CD14-positive monocyte (primary cell): ENCODE results near the gene SLC7A5. TPM values are rescaled to one million over a fixed set of nuclear protein-coding genes. Genes with fewer than 3 reads are reported as not detected.

ENCODE experiments used
- DNase-seq, 3 donors: peaks; one replicate each; pipeline ENCODE4 v3.0.0-alpha.2; 2011 to 2022
- H2AFZ ChIP-seq: 2 replicates; pipeline ENCODE4 v1.6.0; 2012; ENCODE audit warnings: mild to moderate bottlenecking, low read depth, low read length, inconsistent platforms; ENCODE audit not compliant: insufficient read depth, poor library complexity, severe bottlenecking
- H3K27ac ChIP-seq, 2 donors: 1 replicate in 1 of 2; 2 replicates in 1 of 2; pipeline ENCODE4 v1.5.1; 2012 to 2013; ENCODE audit warnings: low read length in 2 of 2, control low read depth in 1 of 2, inconsistent platforms in 1 of 2, low read depth in 1 of 2, mild to moderate bottlenecking in 1 of 2
- H3K27me3 ChIP-seq, 2 donors: one replicate each; pipeline versions ENCODE4 v1.6.0 to v1.6.1; 2011 to 2013; ENCODE audit warnings: low read length in 2 of 2; ENCODE audit not compliant: control insufficient read depth in 2 of 2, insufficient read depth in 2 of 2
- H3K36me3 ChIP-seq, 2 donors: replicated peaks in 1 of 2; 1 replicate in 1 of 2; 2 replicates in 1 of 2; pipeline versions ENCODE4 v1.5.1 to v1.6.1; 2012 to 2013; ENCODE audit warnings: low read length in 2 of 2, control low read depth in 1 of 2, inconsistent platforms in 1 of 2, mild to moderate bottlenecking in 1 of 2; ENCODE audit not compliant: insufficient read depth in 2 of 2, control insufficient read depth in 1 of 2
- H3K4me1 ChIP-seq, 2 donors: 1 replicate in 1 of 2; 2 replicates in 1 of 2; pipeline versions ENCODE4 v1.5.1 to v1.6.1; 2012 to 2013; ENCODE audit warnings: low read length in 2 of 2, control low read depth in 1 of 2, inconsistent platforms in 1 of 2, mild to moderate bottlenecking in 1 of 2, moderate library complexity in 1 of 2; ENCODE audit not compliant: insufficient read depth in 2 of 2, control insufficient read depth in 1 of 2
- H3K4me2 ChIP-seq: replicated peaks from 2 replicates; pipeline ENCODE3; 2012; ENCODE audit warnings: low read length, moderate library complexity, mild to moderate bottlenecking; ENCODE audit not compliant: poor library complexity, severe bottlenecking; ENCODE audit errors: extremely low read depth
- H3K4me3 ChIP-seq, 3 experiments: fragments of 200-600 bp in 1 of 3; sonication (generic) in 1 of 3; replicated peaks in 1 of 3; 1 replicate in 2 of 3; 2 replicates in 1 of 3; pipeline ENCODE4 v1.5.1; 2011 to 2013; ENCODE audit warnings: low read length in 3 of 3, mild to moderate bottlenecking in 3 of 3, control low read depth in 2 of 3, low read depth in 2 of 3, inconsistent platforms in 1 of 3, moderate library complexity in 1 of 3
- H3K79me2 ChIP-seq: 2 replicates; pipeline ENCODE4 v1.6.0; 2012; ENCODE audit warnings: mild to moderate bottlenecking, control low read depth, inconsistent platforms, low read length, moderate library complexity; ENCODE audit not compliant: insufficient read depth
- H3K9ac ChIP-seq: 2 replicates; pipeline ENCODE4 v1.6.0; 2017; ENCODE audit warnings: low read length, mild to moderate bottlenecking; ENCODE audit not compliant: insufficient read depth, poor library complexity, severe bottlenecking
- H3K9me3 ChIP-seq, 2 donors: replicated peaks in 1 of 2; 1 replicate in 1 of 2; 2 replicates in 1 of 2; pipeline versions ENCODE4 v1.5.1 to v1.6.1; 2012 to 2013; ENCODE audit warnings: low read length in 2 of 2, control low read depth in 1 of 2; ENCODE audit not compliant: control insufficient read depth in 1 of 2, insufficient read depth in 1 of 2
- H4K20me1 ChIP-seq: 2 replicates; pipeline ENCODE4 v1.6.0; 2012; ENCODE audit warnings: mild to moderate bottlenecking, low read length, control low read depth, moderate library complexity; ENCODE audit not compliant: insufficient read depth
- H3K27ac Mint-ChIP-seq, 7 donors: one replicate each; pipeline ENCODE4 v1.8.0; 2020; ENCODE audit warnings: mild to moderate bottlenecking in 7 of 7, mixed read lengths in 7 of 7, moderate library complexity in 6 of 7, inconsistent platforms in 2 of 7
- H3K27me3 Mint-ChIP-seq, 3 donors: one replicate each; pipeline ENCODE4 v1.8.0; 2021 to 2022; ENCODE audit warnings: low read depth in 3 of 3, mild to moderate bottlenecking in 3 of 3, mixed read lengths in 3 of 3, moderate library complexity in 3 of 3, inconsistent platforms in 1 of 3
- H3K36me3 Mint-ChIP-seq, 2 donors: one replicate each; pipeline ENCODE4 v1.8.0; 2020; ENCODE audit warnings: mixed read lengths in 2 of 2, inconsistent platforms in 1 of 2, mild to moderate bottlenecking in 1 of 2
- H3K4me1 Mint-ChIP-seq: one replicate; pipeline ENCODE4 v1.8.0; 2020; ENCODE audit warnings: mild to moderate bottlenecking, mixed read lengths
- H3K4me3 Mint-ChIP-seq, 2 donors: one replicate each; pipeline ENCODE4 v1.8.0; 2020; ENCODE audit warnings: mild to moderate bottlenecking in 2 of 2, mixed read lengths in 2 of 2, moderate library complexity in 1 of 2
- H3K9me3 Mint-ChIP-seq, 7 donors: one replicate each; pipeline ENCODE4 v1.8.0; 2020 to 2022; ENCODE audit warnings: mixed read lengths in 7 of 7, mild to moderate bottlenecking in 6 of 7, moderate library complexity in 6 of 7, inconsistent platforms in 2 of 7
- CTCF ChIP-seq: fragments of 200-600 bp; IDR thresholded peaks from one replicate; pipeline ENCODE4 v1.8.0; 2022; ENCODE audit warnings: antibody characterized with exemption, mild to moderate bottlenecking
- WGBS: methylation state at CpG from one replicate; pipeline ENCODE4 v1.1.5; 2013; ENCODE audit warnings: missing lambda C conversion rate; ENCODE audit not compliant: insufficient coverage; 5-methylcytosine and 5-hydroxymethylcytosine counted together
- intact Hi-C, 2 donors: fragments of 100-400 bp; cut with micrococcal nuclease; formaldehyde crosslinking; loops; one replicate each; pipeline versions ENCODE4 v1.15.0 to v1.15.1; 2023
- polyA plus RNA-seq, 3 donors: library from polyadenylated mRNA; depleted of rRNA in 1 of 3; unstranded in 2 of 3; stranded (reverse) in 1 of 3; fragments of 300-500 nt in 2 of 3; fragments of >200 nt in 1 of 3; fragmentation: Illumina TruSeq in 2 of 3; gene quantifications; 1 replicate in 2 of 3; 2 replicates in 1 of 3; pipeline ENCODE4 v1.2.3, GENCODE V29; 2012 to 2021

The SLC7A5 gene
- polyA plus RNA-seq, 3 donors: 0.40 to 5.8 (median 1.1) TPM

- Histone ChIP-seq H3K9ac (no peak overlapping the region), H3K27me3 (no peaks in the 10 kb centered on the region), H4K20me1 (no peaks in the 10 kb centered on the region), H3K79me2 (no peaks in the 10 kb centered on the region), H3K27ac (no peak overlapping the region), H3K4me2 (no peak overlapping the region), H2AFZ (no peak overlapping the region), H3K4me3 (no peak overlapping the region), H3K36me3 (peaks cover 0 to 14% of the 10 kb centered on the region in 2 donors), H3K4me1 (peaks cover 4 to 6% of the 10 kb centered on the region in 2 donors), H3K9me3 (no peaks in the 10 kb centered on the region)
- Mint-ChIP-seq H3K4me1 (peaks cover 8% of the 10 kb centered on the region), H3K9me3 (no peaks in the 10 kb centered on the region), H3K4me3 (no peak overlapping the region), H3K27ac (no peak overlapping the region), H3K27me3 (no peaks in the 10 kb centered on the region), H3K36me3 (peaks cover 18 to 19% of the 10 kb centered on the region in 2 donors)
- intact Hi-C loops: no loop called here
- WGBS: 96% methylated on average over 4 of the region's 6 CpGs
- no peak for TF ChIP-seq CTCF
- no peak for DNase-seq
Measured at GRCh38 chr16:87832137-87832527, 37.2 kb downstream of the SLC7A5 start.

GRCh38 chr16:87831421-87832136 is 37.7 kb downstream of the SLC7A5 start:
- Histone ChIP-seq H2AFZ (no peak overlapping the region), H3K9ac (no peak overlapping the region), H3K27me3 (no peaks in the 10 kb centered on the region), H4K20me1 (no peaks in the 10 kb centered on the region), H3K4me1 (peaks cover 4 to 6% of the 10 kb centered on the region in 2 donors), H3K9me3 (no peaks in the 10 kb centered on the region), H3K4me3 (no peak overlapping the region), H3K79me2 (no peaks in the 10 kb centered on the region), H3K27ac (no peak overlapping the region), H3K36me3 (peaks cover 0 to 13% of the 10 kb centered on the region in 2 donors), H3K4me2 (no peak overlapping the region)
- Mint-ChIP-seq H3K4me1 (peaks cover 6% of the 10 kb centered on the region), H3K27me3 (no peaks in the 10 kb centered on the region), H3K36me3 (peaks cover 17 to 18% of the 10 kb centered on the region in 2 donors), H3K9me3 (no peaks in the 10 kb centered on the region), H3K27ac (peak overlapping the region in 2 of 7 donors; percentile 14 to 26), H3K4me3 (no peak overlapping the region)
- intact Hi-C loops: no loop called here
- no peak for DNase-seq
- no peak for TF ChIP-seq CTCF
- WGBS: 96% methylated on average over 30 of the region's 31 CpGs
